Breast epithelium (tissue), 3 donors: ENCODE results near the gene WDPCP.

ENCODE experiments used
- CTCF ChIP-seq, 3 donors: fragments of 450-650 bp; IDR thresholded peaks; one replicate each; pipeline ENCODE4 v1.5.1; 2016 to 2017; ENCODE audit warnings: antibody characterized with exemption in 3 of 3, mild to moderate bottlenecking in 3 of 3, moderate library complexity in 3 of 3
- POLR2A ChIP-seq: fragments of 450-650 bp; IDR thresholded peaks from one replicate; pipeline ENCODE4 v1.6.1; 2016; ENCODE audit warnings: antibody characterized with exemption, mild to moderate bottlenecking, moderate library complexity
- POLR2AphosphoS5 ChIP-seq, 3 donors: sonication (generic); formaldehyde crosslinking; IDR thresholded peaks; one replicate each; pipeline ENCODE4 v1.6.1; 2017; ENCODE audit warnings: antibody characterized with exemption in 3 of 3

- TF ChIP-seq CTCF (IDR thresholded peaks at IDR 0.05), result no peak
- no peak for TF ChIP-seq POLR2A
- TF ChIP-seq POLR2AphosphoS5 (IDR thresholded peaks at IDR 0.05), result no peak
Measured at GRCh38 chr2:63619328-63619727, 31.1 kb upstream of the WDPCP start.
